Osteoblast (primary cell): ENCODE measurements around the gene GRK1. TPM values are rescaled to one million over a fixed set of nuclear protein-coding genes. Genes with fewer than 3 reads are reported as not detected.
"Not testable (repeated sequence)": the region's sequence is repeated elsewhere in the genome, so short reads cannot be mapped to it uniquely, and the experiment has no call there.

Source experiments
- DNase-seq: peaks from one replicate; pipeline ENCODE4 v3.0.0; 2011; ENCODE audit warnings: low spot score, mixed read lengths; ENCODE audit not compliant: insufficient read length; ENCODE audit errors: missing footprints
- H2AFZ ChIP-seq: 2 replicates; pipeline ENCODE4 v1.6.0; 2011; ENCODE audit warnings: mild to moderate bottlenecking, low read length
- H3K27ac ChIP-seq: 2 replicates; pipeline ENCODE4 v1.5.1; 2011; ENCODE audit warnings: mild to moderate bottlenecking, low read depth, low read length, moderate library complexity
- H3K27me3 ChIP-seq: 2 replicates; pipeline ENCODE4 v1.6.0; 2012; ENCODE audit warnings: mild to moderate bottlenecking, control low read depth, inconsistent platforms, low read length, moderate library complexity; ENCODE audit not compliant: insufficient read depth
- H3K36me3 ChIP-seq: 2 replicates; pipeline ENCODE4 v1.5.1; 2011; ENCODE audit warnings: mild to moderate bottlenecking, low read length, control low read depth, moderate library complexity; ENCODE audit not compliant: insufficient read depth
- H3K4me1 ChIP-seq: 2 replicates; pipeline ENCODE4 v1.5.1; 2011; ENCODE audit warnings: mild to moderate bottlenecking, low read length, control low read depth, moderate library complexity; ENCODE audit not compliant: insufficient read depth
- H3K4me2 ChIP-seq: 2 replicates; pipeline ENCODE4 v1.6.0; 2011; ENCODE audit warnings: mild to moderate bottlenecking, low read length; ENCODE audit not compliant: insufficient read depth
- H3K4me3 ChIP-seq: fragments of 200-600 bp; sonication (generic); 3 replicates; pipeline ENCODE4 v1.5.1; 2012; ENCODE audit warnings: mild to moderate bottlenecking, low read length, inconsistent platforms; ENCODE audit not compliant: insufficient read depth
- H3K79me2 ChIP-seq: 2 replicates; pipeline ENCODE4 v1.6.0; 2012; ENCODE audit warnings: mild to moderate bottlenecking, low read length, control low read depth, inconsistent platforms; ENCODE audit not compliant: insufficient read depth
- H3K9me3 ChIP-seq: 2 replicates; pipeline ENCODE4 v1.5.1; 2011; ENCODE audit warnings: low read depth, low read length, control low read depth
- H4K20me1 ChIP-seq: 2 replicates; pipeline ENCODE4 v1.6.0; 2012; ENCODE audit warnings: mild to moderate bottlenecking, low read length, control low read depth; ENCODE audit not compliant: insufficient read depth
- CTCF ChIP-seq: IDR thresholded peaks from 2 replicates; pipeline ENCODE4 v1.5.1; 2011; ENCODE audit warnings: mild to moderate bottlenecking, low read depth, low read length, moderate library complexity; ENCODE audit errors: extremely low read depth
- total RNA-seq: library from RNA; depleted of rRNA; stranded (reverse); fragments of >200 nt; gene quantifications from 2 replicates; pipeline ENCODE4 v1.2.3, GENCODE V29; 2012

GRK1 gene
- total RNA-seq, 1 donor, result not detected

- Histone ChIP-seq H3K9me3 (no peaks in the 10 kb centered on the region), H3K79me2 (peaks cover 46% of the 10 kb centered on the region), H3K4me2 (no peak overlapping the region), H4K20me1 (peaks cover 52% of the 10 kb centered on the region), H3K36me3 (peaks cover 21% of the 10 kb centered on the region), H3K27me3 (no peaks in the 10 kb centered on the region), H2AFZ (no peak overlapping the region), H3K4me3 (no peak overlapping the region), H3K27ac (no peak overlapping the region), H3K4me1 (peaks cover 14% of the 10 kb centered on the region)
- peak; percentile 81 for DNase-seq
- no peak for TF ChIP-seq CTCF
Measured at GRCh38 chr13:113622791-113623490, 44.1 kb upstream of the GRK1 start.

- H3K27ac ChIP-seq, result no peak overlapping the region
- peaks cover 19% of the 10 kb centered on the region for H3K36me3 ChIP-seq
- no peaks in the 10 kb centered on the region for H3K27me3 ChIP-seq
- H4K20me1 ChIP-seq, result peaks cover 52% of the 10 kb centered on the region
- no peak overlapping the region for H3K4me3 ChIP-seq
- DNase-seq, result peak; percentile 90
- no peak overlapping the region for H2AFZ ChIP-seq
- no peak for TF ChIP-seq CTCF
- H3K4me1 ChIP-seq, result peaks cover 14% of the 10 kb centered on the region
- H3K4me2 ChIP-seq, result no peak overlapping the region
- peaks cover 46% of the 10 kb centered on the region for H3K79me2 ChIP-seq
- H3K9me3 ChIP-seq, result no peaks in the 10 kb centered on the region
Measured at GRCh38 chr13:113623491-113624234, 43.4 kb upstream of the GRK1 start.

GRCh38 chr13:113624235-113624587, 42.8 kb upstream of the GRK1 start:
- H2AFZ ChIP-seq, result no peak overlapping the region
- no peak overlapping the region for H3K27ac ChIP-seq
- peaks cover 16% of the 10 kb centered on the region for H3K36me3 ChIP-seq
- H3K9me3 ChIP-seq, result no peaks in the 10 kb centered on the region
- H4K20me1 ChIP-seq, result peaks cover 53% of the 10 kb centered on the region
- H3K4me2 ChIP-seq, result no peak overlapping the region
- no peak overlapping the region for H3K4me3 ChIP-seq
- no peak for TF ChIP-seq CTCF
- H3K27me3 ChIP-seq, result no peaks in the 10 kb centered on the region
- H3K79me2 ChIP-seq, result peaks cover 47% of the 10 kb centered on the region
- peak; percentile 38 for DNase-seq
- H3K4me1 ChIP-seq, result peaks cover 14% of the 10 kb centered on the region

- H3K4me3 ChIP-seq, H3K4me2 ChIP-seq, DNase-seq, H3K27me3 ChIP-seq, H2AFZ ChIP-seq, H3K27ac ChIP-seq, H3K9me3 ChIP-seq: not testable (repeated sequence)
- Histone ChIP-seq H3K36me3 (peaks cover 17% of the 10 kb centered on the region), H3K79me2 (peaks cover 48% of the 10 kb centered on the region), H4K20me1 (peaks cover 52% of the 10 kb centered on the region), H3K4me1 (peaks cover 14% of the 10 kb centered on the region)
Measured at GRCh38 chr13:113624640-113625304, 42.2 kb upstream of the GRK1 start.
